ENCODE results near the gene CYP8B1. TPM values are rescaled to one million over a fixed set of nuclear protein-coding genes. Genes with fewer than 3 reads are reported as not detected.

Gene CYP8B1
- total and polyA plus RNA-seq, 7 experiments from 2014 or later: not detected

DNA sequence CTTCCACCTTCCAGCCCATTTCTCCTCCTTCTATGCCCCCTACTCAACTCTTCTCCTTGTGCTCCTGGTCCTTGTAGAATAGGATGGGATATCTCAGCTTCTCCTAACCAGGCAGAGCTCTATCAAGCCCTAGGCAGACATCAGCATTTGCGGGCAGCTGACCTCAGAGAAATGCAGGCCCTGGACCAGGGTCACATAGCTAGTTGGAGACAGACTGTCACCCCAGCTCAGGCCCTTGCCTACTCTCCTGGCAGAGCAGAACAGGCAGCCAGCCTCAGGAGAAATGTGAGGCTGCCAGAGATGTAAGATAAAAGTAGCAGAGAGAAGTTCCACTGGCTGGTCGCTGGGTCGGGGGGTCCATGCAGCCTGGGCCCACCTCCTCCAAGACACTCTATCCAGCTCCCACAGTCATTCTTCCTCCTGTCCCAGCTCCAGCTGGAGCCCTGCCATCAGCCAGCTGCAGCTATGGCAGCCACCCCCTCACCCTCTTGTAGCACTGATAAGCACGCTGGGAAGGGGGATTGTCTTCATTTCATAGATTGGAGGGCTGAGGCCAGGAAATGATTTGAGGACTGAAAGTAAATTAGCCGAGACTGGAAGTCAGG is 4.0 kb downstream of the CYP8B1 start:
- intact Hi-C loops (cut with micrococcal nuclease): no loop called here
- no peak overlapping the region for H3K4me3 ChIP-seq (ENCODE audit: low read length)
- Mint-ChIP-seq H3K9me3 (peaks cover 0 to 1% (median 0%) of the 10 kb centered on the region in 11 donors), H3K4me3 (no peak overlapping the region), H3K4me1 (peaks cover 0 to 1% (median 0%) of the 10 kb centered on the region in 7 donors), H3K27me3 (peaks cover 0 to 16% (median 5%) of the 10 kb centered on the region in 5 donors), H3K36me3 (no peaks in the 10 kb centered on the region), H3K27ac (peak overlapping the region in 1 of 9 donors; percentile 32)
- ATAC-seq (no peak), DNase-seq (no peak)
- H3K4me1 ChIP-seq (ENCODE audit: control insufficient read depth in 2 of 2, insufficient read depth in 2 of 2, low read length in 2 of 2): no peaks in the 10 kb centered on the region
- H3K36me3 ChIP-seq (ENCODE audit: control insufficient read depth in 2 of 3, insufficient read depth in 3 of 3, low read length in 3 of 3): no peaks in the 10 kb centered on the region
- H3K27ac ChIP-seq (ENCODE audit: low read depth, low read length): no peak overlapping the region
- H3K27me3 ChIP-seq (ENCODE audit: control insufficient read depth in 2 of 2, insufficient read depth in 2 of 2, low read length in 2 of 2): no peaks in the 10 kb centered on the region
- CTCF ChIA-PET: interaction anchor here (0.6 kb wide), 1 partner anchor 300 kb away, joined by 3 read pairs; no protein-coding TSS in a partner anchor
- POLR2A ChIA-PET: no interaction called here
- no peaks in the 10 kb centered on the region for H3K9me3 ChIP-seq (ENCODE audit: control insufficient read depth in 2 of 3, low read length in 3 of 3)

DNA sequence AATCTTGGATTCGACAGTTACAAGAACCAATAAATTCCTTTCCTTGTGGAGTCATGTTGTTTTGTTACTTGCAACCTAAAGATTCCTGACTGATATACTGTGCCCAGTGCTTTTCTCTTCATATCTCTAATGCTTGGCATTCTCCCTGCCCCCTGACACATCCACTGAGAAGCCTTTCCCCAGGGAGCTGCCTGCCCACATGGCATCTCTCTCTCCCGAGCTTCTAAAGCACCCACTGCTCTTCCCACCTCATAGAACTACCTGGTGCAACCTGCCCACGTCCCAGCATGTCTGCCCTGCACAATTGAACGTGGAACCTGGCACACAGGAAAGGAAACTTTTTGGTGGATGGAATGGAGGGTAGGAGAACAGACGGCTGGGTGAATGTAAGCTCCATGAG is 6.8 kb downstream of the CYP8B1 start:
- Mint-ChIP-seq H3K36me3 (no peaks in the 10 kb centered on the region), H3K27me3 (peaks cover 0 to 6% (median 5%) of the 10 kb centered on the region in 5 donors), H3K9me3 (no peaks in the 10 kb centered on the region), H3K27ac (no peak overlapping the region), H3K4me1 (no peaks in the 10 kb centered on the region), H3K4me3 (no peak overlapping the region)
- H3K4me3 ChIP-seq (ENCODE audit: low read length): no peak overlapping the region
- no peaks in the 10 kb centered on the region for H3K27me3 ChIP-seq (ENCODE audit: control insufficient read depth in 2 of 2, insufficient read depth in 2 of 2, low read length in 2 of 2)
- no peaks in the 10 kb centered on the region for H3K4me1 ChIP-seq (ENCODE audit: control insufficient read depth in 2 of 2, insufficient read depth in 2 of 2, low read length in 2 of 2)
- DNase-seq (no peak), ATAC-seq (no peak)
- ChIA-PET POLR2A (interaction anchor here (0.9 to 1.1 kb wide), 2 partner anchors 63 to 156 kb away, joined by 3 to 4 read pairs; no protein-coding TSS in a partner anchor), CTCF (no interaction called here)
- no peaks in the 10 kb centered on the region for H3K36me3 ChIP-seq (ENCODE audit: control insufficient read depth in 2 of 3, insufficient read depth in 3 of 3, low read length in 3 of 3)
- H3K9me3 ChIP-seq (ENCODE audit: control insufficient read depth in 2 of 3, low read length in 3 of 3): no peaks in the 10 kb centered on the region
- intact Hi-C loops (cut with micrococcal nuclease): no loop called here
- H3K27ac ChIP-seq (ENCODE audit: low read depth, low read length): no peak overlapping the region

DNA sequence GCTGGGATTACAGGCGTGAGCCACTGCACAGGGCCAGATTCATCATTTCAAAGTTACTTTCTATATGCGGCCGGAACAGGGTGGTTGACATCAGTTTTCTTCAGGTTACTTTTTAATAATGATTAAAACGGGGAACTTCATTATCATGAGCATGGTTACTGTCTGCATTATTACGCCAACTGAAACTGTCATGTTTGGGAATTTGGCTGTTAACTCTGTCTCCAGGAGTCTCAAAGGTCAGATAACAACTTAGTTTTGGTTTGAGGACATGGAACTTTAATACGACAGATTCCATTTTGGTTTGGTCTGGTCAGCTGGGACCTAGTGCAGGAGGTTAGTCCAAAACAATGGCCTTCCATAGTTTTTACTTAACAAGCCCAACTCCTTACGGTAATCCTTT is 8.5 kb downstream of the CYP8B1 start:
- ChIA-PET CTCF (no interaction called here), POLR2A (no interaction called here)
- H3K4me3 Mint-ChIP-seq: no peak overlapping the region
- intact Hi-C loops (cut with micrococcal nuclease): no loop called here
- H3K36me3 ChIP-seq (ENCODE audit: control insufficient read depth in 2 of 3, insufficient read depth in 3 of 3, low read length in 3 of 3): no peaks in the 10 kb centered on the region
- no peak overlapping the region for H3K27ac ChIP-seq (ENCODE audit: low read depth, low read length)
- H3K9me3 Mint-ChIP-seq: no peaks in the 10 kb centered on the region
- no peaks in the 10 kb centered on the region for H3K4me1 ChIP-seq (ENCODE audit: control insufficient read depth in 2 of 2, insufficient read depth in 2 of 2, low read length in 2 of 2)
- DNase-seq (no peak), ATAC-seq (no peak)
- H3K27ac Mint-ChIP-seq: no peak overlapping the region
- H3K9me3 ChIP-seq (ENCODE audit: control insufficient read depth in 2 of 3, low read length in 3 of 3): no peaks in the 10 kb centered on the region
- H3K27me3 ChIP-seq (ENCODE audit: control insufficient read depth in 2 of 2, insufficient read depth in 2 of 2, low read length in 2 of 2): no peaks in the 10 kb centered on the region
- peaks cover 0 to 11% (median under 1%) of the 10 kb centered on the region in 5 donors for H3K27me3 Mint-ChIP-seq
- H3K4me3 ChIP-seq (ENCODE audit: low read length): no peak overlapping the region
- no peaks in the 10 kb centered on the region for H3K36me3 Mint-ChIP-seq
- H3K4me1 Mint-ChIP-seq: no peaks in the 10 kb centered on the region

DNA sequence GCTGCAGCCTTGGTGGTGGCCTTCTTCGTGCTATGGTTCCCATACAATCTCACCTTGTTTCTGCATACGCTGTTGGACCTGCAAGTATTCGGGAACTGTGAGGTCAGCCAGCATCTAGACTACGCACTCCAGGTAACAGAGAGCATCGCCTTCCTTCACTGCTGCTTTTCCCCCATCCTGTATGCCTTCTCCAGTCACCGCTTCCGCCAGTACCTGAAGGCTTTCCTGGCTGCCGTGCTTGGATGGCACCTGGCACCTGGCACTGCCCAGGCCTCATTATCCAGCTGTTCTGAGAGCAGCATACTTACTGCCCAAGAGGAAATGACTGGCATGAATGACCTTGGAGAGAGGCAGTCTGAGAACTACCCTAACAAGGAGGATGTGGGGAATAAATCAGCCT is 10.4 kb downstream of the CYP8B1 start:
- no peak for DNase-seq
- no peak overlapping the region for H3K27ac Mint-ChIP-seq

DNA sequence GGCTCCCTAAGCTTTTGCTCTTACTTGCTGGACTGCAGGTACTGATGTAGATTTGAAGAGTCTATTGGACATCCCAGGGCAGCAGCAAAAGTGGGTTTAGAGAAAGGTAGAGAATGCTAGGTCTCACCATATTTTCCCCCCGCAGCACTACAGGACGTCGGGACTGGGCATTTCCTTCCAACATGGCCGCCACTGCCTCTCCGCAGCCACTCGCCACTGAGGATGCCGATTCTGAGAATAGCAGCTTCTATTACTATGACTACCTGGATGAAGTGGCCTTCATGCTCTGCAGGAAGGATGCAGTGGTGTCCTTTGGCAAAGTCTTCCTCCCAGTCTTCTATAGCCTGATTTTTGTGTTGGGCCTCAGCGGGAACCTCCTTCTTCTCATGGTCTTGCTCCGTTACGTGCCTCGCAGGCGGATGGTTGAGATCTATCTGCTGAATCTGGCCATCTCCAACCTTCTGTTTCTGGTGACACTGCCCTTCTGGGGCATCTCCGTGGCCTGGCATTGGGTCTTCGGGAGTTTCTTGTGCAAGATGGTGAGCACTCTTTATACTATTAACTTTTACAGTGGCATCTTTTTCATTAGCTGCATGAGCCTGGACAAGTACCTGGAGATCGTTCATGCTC is 11.2 kb downstream of the CYP8B1 start:
- DNase-seq: no peak
- ChIA-PET CTCF (interaction anchor here (1.4 kb wide), 1 partner anchor 84 kb away, joined by 5 read pairs; no protein-coding TSS in a partner anchor), POLR2A (no interaction called here)
- Histone ChIP-seq H3K9me3 (ENCODE audit: control insufficient read depth in 2 of 3, low read length in 3 of 3) (no peaks in the 10 kb centered on the region), H3K27ac (ENCODE audit: low read depth, low read length) (no peak overlapping the region), H3K36me3 (ENCODE audit: control insufficient read depth in 2 of 3, insufficient read depth in 3 of 3, low read length in 3 of 3) (no peaks in the 10 kb centered on the region), H3K27me3 (ENCODE audit: control insufficient read depth in 2 of 2, insufficient read depth in 2 of 2, low read length in 2 of 2) (no peaks in the 10 kb centered on the region), H3K4me3 (ENCODE audit: low read length) (no peak overlapping the region), H3K4me1 (ENCODE audit: control insufficient read depth in 2 of 2, insufficient read depth in 2 of 2, low read length in 2 of 2) (no peaks in the 10 kb centered on the region)
- Mint-ChIP-seq H3K9me3 (peaks cover 0 to 7% (median 1%) of the 10 kb centered on the region in 11 donors), H3K4me3 (no peak overlapping the region), H3K27ac (no peak overlapping the region), H3K4me1 (no peaks in the 10 kb centered on the region), H3K27me3 (peaks cover 0 to 32% (median 0%) of the 10 kb centered on the region in 5 donors), H3K36me3 (peaks cover 0 to 6% (median 0%) of the 10 kb centered on the region in 5 donors)
- no peak for ATAC-seq
- intact Hi-C loops (cut with micrococcal nuclease): no loop called here

More for the DNA sequence above, 10.4 kb downstream of the CYP8B1 start:
- no peaks in the 10 kb centered on the region for H3K4me1 Mint-ChIP-seq
- no peak overlapping the region for H3K4me3 Mint-ChIP-seq
- H3K36me3 ChIP-seq (ENCODE audit: control insufficient read depth in 2 of 3, insufficient read depth in 3 of 3, low read length in 3 of 3): no peaks in the 10 kb centered on the region
- CTCF ChIA-PET: interaction anchor here (1.4 kb wide), 1 partner anchor 85 kb away, joined by 5 read pairs; no protein-coding TSS in a partner anchor
- H3K27me3 Mint-ChIP-seq: peaks cover 0 to 27% (median 0%) of the 10 kb centered on the region in 5 donors
- H3K9me3 ChIP-seq (ENCODE audit: control insufficient read depth in 2 of 3, low read length in 3 of 3): no peaks in the 10 kb centered on the region
- H3K27ac ChIP-seq (ENCODE audit: low read depth, low read length): no peak overlapping the region
- H3K4me3 ChIP-seq (ENCODE audit: low read length): no peak overlapping the region
- H3K4me1 ChIP-seq (ENCODE audit: control insufficient read depth in 2 of 2, insufficient read depth in 2 of 2, low read length in 2 of 2): no peaks in the 10 kb centered on the region
- POLR2A ChIA-PET: no interaction called here
- no peak for ATAC-seq
- H3K36me3 Mint-ChIP-seq: peaks cover 0 to 6% (median 0%) of the 10 kb centered on the region in 5 donors
- H3K27me3 ChIP-seq (ENCODE audit: control insufficient read depth in 2 of 2, insufficient read depth in 2 of 2, low read length in 2 of 2): no peaks in the 10 kb centered on the region
- intact Hi-C loops (cut with micrococcal nuclease): no loop called here
- peaks cover 0 to 7% (median 0%) of the 10 kb centered on the region in 11 donors for H3K9me3 Mint-ChIP-seq

DNA sequence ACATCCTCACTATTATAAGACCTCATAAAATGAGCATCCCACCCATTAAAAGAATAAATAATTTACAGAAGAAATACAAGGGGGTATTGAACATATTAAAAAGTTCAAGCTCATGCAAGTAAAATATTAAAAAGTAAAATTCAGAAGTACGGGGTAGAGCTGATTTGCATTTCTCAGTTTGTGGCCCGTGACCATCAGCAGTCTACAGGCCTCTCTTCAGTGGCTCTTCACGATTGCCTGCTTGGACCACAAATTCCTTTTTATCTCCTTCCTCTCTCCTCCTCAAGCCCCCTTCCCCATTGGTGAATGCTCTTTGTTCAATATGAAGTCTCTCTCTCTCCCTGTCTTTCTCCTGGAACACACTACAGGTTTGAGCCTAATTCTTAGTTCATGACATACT is 19.1 kb downstream of the CYP8B1 start:
- no peaks in the 10 kb centered on the region for H3K36me3 ChIP-seq (ENCODE audit: control insufficient read depth in 2 of 3, insufficient read depth in 3 of 3, low read length in 3 of 3)
- H3K4me1 ChIP-seq (ENCODE audit: control insufficient read depth in 2 of 2, insufficient read depth in 2 of 2, low read length in 2 of 2): no peaks in the 10 kb centered on the region
- intact Hi-C loops (cut with micrococcal nuclease): no loop called here
- no peak overlapping the region for H3K4me3 ChIP-seq (ENCODE audit: low read length)
- Mint-ChIP-seq H3K4me3 (no peak overlapping the region), H3K4me1 (no peaks in the 10 kb centered on the region), H3K27ac (no peak overlapping the region), H3K36me3 (peaks cover 0 to 6% (median 3%) of the 10 kb centered on the region in 5 donors), H3K27me3 (peaks cover 0 to 27% (median 0%) of the 10 kb centered on the region in 5 donors), H3K9me3 (peaks cover 0 to 7% (median 2%) of the 10 kb centered on the region in 11 donors)
- POLR2A ChIA-PET: no interaction called here
- CTCF ChIA-PET: no interaction called here
- H3K9me3 ChIP-seq (ENCODE audit: control insufficient read depth in 2 of 3, low read length in 3 of 3): no peaks in the 10 kb centered on the region
- ATAC-seq (no peak), DNase-seq (no peak)
- no peaks in the 10 kb centered on the region for H3K27me3 ChIP-seq (ENCODE audit: control insufficient read depth in 2 of 2, insufficient read depth in 2 of 2, low read length in 2 of 2)
- no peak overlapping the region for H3K27ac ChIP-seq (ENCODE audit: low read depth, low read length)

Data from naive thymus-derived CD4-positive, alpha-beta T cell (primary cell).